Peyer's patch (tissue), 4 donors: Measurements from ENCODE around the gene LTF.

Source experiments
- CTCF ChIP-seq, 6 experiments: fragments of 450-650 bp in 4 of 6; fragments of 200-600 bp in 2 of 6; sonication (generic) in 1 of 6; IDR thresholded peaks; one replicate each; pipeline ENCODE4 v1.5.1; 2017 to 2019; ENCODE audit warnings: antibody characterized with exemption in 6 of 6, mild to moderate bottlenecking in 3 of 6, moderate library complexity in 1 of 6
- POLR2A ChIP-seq, 2 donors: fragments of 450-650 bp; IDR thresholded peaks; one replicate each; pipeline ENCODE4 v1.5.1; 2017; ENCODE audit warnings: antibody characterized with exemption in 2 of 2, mild to moderate bottlenecking in 2 of 2, moderate library complexity in 2 of 2

DNA sequence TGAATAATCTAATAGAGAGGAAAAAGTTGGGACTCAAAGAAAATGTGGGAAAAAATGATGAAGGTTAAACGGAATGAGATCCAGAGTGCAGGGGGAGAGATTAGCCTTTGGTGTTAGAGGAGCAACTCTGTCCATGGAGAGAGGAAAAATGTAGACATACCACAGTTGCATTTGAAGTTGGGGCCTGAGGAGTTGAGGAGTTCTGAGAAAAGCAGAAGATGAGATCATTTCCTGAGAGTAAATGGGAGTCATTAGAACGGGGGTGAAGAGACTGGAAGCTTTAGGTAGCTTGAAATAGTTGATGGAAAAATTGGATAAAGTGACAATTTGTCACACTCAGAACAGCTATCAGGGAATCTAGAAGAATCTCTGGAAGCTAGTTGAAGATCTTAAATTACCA lies 65.1 kb downstream of the LTF start:
- TF ChIP-seq CTCF (IDR thresholded peaks at IDR 0.05) (no peak), POLR2A (IDR thresholded peaks at IDR 0.05) (no peak)
